Neuronal stem cell (in vitro differentiated cells): ENCODE data around the gene TTL.
A peak's percentile ranks its signal among the peaks of the same experiment; 100 is the strongest.

Experiments used
- DNase-seq: peaks from one replicate; pipeline ENCODE4 v3.0.0-alpha.2; 2013; ENCODE audit warnings: low spot score
- H2AFZ ChIP-seq: one replicate; pipeline ENCODE4 v1.6.1; 2013; ENCODE audit warnings: mild to moderate bottlenecking, low read length, inconsistent platforms
- H2AK5ac ChIP-seq: 2 replicates; pipeline ENCODE4 v1.6.1; 2013; ENCODE audit warnings: low read depth, mild to moderate bottlenecking, inconsistent platforms, low read length, moderate library complexity, mixed read lengths
- H2BK120ac ChIP-seq: 2 replicates; pipeline ENCODE4 v1.6.1; 2013; ENCODE audit warnings: low read depth, mild to moderate bottlenecking, inconsistent platforms, low read length, moderate library complexity, mixed read lengths
- H2BK12ac ChIP-seq: one replicate; pipeline ENCODE4 v1.6.1; 2013; ENCODE audit warnings: low read length, inconsistent platforms
- H2BK15ac ChIP-seq: 2 replicates; pipeline ENCODE4 v1.6.1; 2013; ENCODE audit warnings: mild to moderate bottlenecking, low read length, inconsistent platforms, mixed read lengths
- H2BK5ac ChIP-seq: one replicate; pipeline ENCODE4 v1.6.1; 2013; ENCODE audit warnings: inconsistent platforms, mild to moderate bottlenecking, low read length, moderate library complexity
- H3K14ac ChIP-seq: one replicate; pipeline ENCODE4 v1.6.1; 2013; ENCODE audit warnings: low read length, inconsistent platforms
- H3K18ac ChIP-seq: 2 replicates; pipeline ENCODE4 v1.6.1; 2013; ENCODE audit warnings: low read length, inconsistent platforms
- H3K23ac ChIP-seq: 2 replicates; pipeline ENCODE4 v1.6.1; 2013; ENCODE audit warnings: low read depth, mild to moderate bottlenecking, mixed read lengths, low read length, inconsistent platforms; ENCODE audit not compliant: poor library complexity
- H3K27ac ChIP-seq: replicated peaks from 3 replicates; pipeline ENCODE4 v1.5.1; 2013; ENCODE audit warnings: low read length, inconsistent platforms
- H3K27me3 ChIP-seq, 3 experiments: 2 replicates each; pipeline ENCODE4 v1.6.1; 2013; ENCODE audit warnings: low read length in 3 of 3, mild to moderate bottlenecking in 2 of 3, inconsistent platforms in 1 of 3, low read depth in 1 of 3, mixed read lengths in 1 of 3, moderate library complexity in 1 of 3; ENCODE audit not compliant: control insufficient read depth in 3 of 3, insufficient read depth in 3 of 3
- H3K36me3 ChIP-seq, 2 donors: replicated peaks in 1 of 2; 2 replicates each; pipeline ENCODE4 v1.6.1; 2013; ENCODE audit warnings: low read length in 2 of 2; ENCODE audit not compliant: control insufficient read depth in 2 of 2, insufficient read depth in 2 of 2
- H3K4ac ChIP-seq: 2 replicates; pipeline ENCODE4 v1.6.1; 2013; ENCODE audit warnings: inconsistent platforms, mild to moderate bottlenecking, low read length, moderate library complexity
- H3K4me1 ChIP-seq, 2 donors: 1 replicate in 1 of 2; 2 replicates in 1 of 2; pipeline ENCODE4 v1.6.1; 2013; ENCODE audit warnings: low read length in 2 of 2, low read depth in 1 of 2; ENCODE audit not compliant: control insufficient read depth in 2 of 2, insufficient read depth in 1 of 2
- H3K4me2 ChIP-seq: one replicate; pipeline ENCODE4 v1.6.1; 2013; ENCODE audit warnings: mild to moderate bottlenecking, low read length, inconsistent platforms; ENCODE audit not compliant: insufficient read depth, poor library complexity, severe bottlenecking
- H3K4me3 ChIP-seq, 2 donors: 2 replicates each; pipeline ENCODE4 v1.5.1; 2013; ENCODE audit warnings: low read length in 2 of 2, mild to moderate bottlenecking in 2 of 2, inconsistent platforms in 1 of 2, moderate library complexity in 1 of 2
- H3K79me1 ChIP-seq: one replicate; pipeline ENCODE4 v1.6.1; 2013; ENCODE audit warnings: low read depth, mild to moderate bottlenecking, inconsistent platforms, low read length, moderate library complexity
- H3K9ac ChIP-seq: one replicate; pipeline ENCODE4 v1.6.1; 2013; ENCODE audit warnings: mild to moderate bottlenecking, low read depth, low read length, inconsistent platforms; ENCODE audit not compliant: poor library complexity
- H3K9me3 ChIP-seq, 2 donors: replicated peaks in 1 of 2; 2 replicates each; pipeline versions ENCODE3 to v1.6.1; 2013; ENCODE audit warnings: low read length in 2 of 2, mild to moderate bottlenecking in 2 of 2, inconsistent platforms in 1 of 2, low read depth in 1 of 2, mixed read lengths in 1 of 2, moderate library complexity in 1 of 2; ENCODE audit not compliant: control insufficient read depth in 2 of 2, insufficient read depth in 1 of 2
- H4K8ac ChIP-seq: one replicate; pipeline ENCODE4 v1.6.1; 2013; ENCODE audit warnings: low read depth, mild to moderate bottlenecking, inconsistent platforms, low read length, moderate library complexity
- H4K91ac ChIP-seq: one replicate; pipeline ENCODE4 v1.6.1; 2013; ENCODE audit warnings: low read length, low read depth, mild to moderate bottlenecking, inconsistent platforms; ENCODE audit not compliant: poor library complexity
- WGBS, 2 donors: extraction: QIAGEN DNeasy Blood & Tissue Kit; methylation state at CpG; one replicate each; pipeline ENCODE4 v1.1.7; 2013; ENCODE audit warnings: missing lambda C conversion rate in 2 of 2, mixed read lengths in 1 of 2; ENCODE audit not compliant: insufficient read length in 2 of 2, insufficient replicate concordance in 1 of 2; ENCODE audit errors: extremely low coverage in 2 of 2; 5-methylcytosine and 5-hydroxymethylcytosine counted together

The TTL gene

DNA sequence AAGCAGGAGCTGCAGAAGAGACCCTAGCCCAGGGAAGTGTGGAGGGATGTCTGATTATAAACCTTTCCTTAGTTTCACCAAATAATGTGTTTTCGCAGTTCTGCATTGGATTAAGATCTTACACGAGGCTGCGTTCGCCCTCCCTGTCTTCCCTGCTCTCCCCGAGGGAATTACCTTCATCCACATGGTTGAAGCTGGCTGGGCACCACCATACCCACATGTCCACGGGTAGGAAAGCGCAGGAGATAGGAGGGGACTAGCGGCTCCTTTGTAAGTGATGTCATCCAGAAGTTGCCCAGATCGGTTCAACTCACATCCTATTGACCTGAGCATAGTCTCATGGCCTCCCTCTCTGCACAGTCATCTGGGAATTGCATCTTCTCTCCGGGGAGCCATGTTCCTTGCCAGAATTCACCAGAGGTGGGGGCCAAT, 1.1 kb downstream of the TTL start:
- peak; percentile 15 for DNase-seq
- H3K23ac ChIP-seq = no peak overlapping the region
- H3K14ac ChIP-seq = no peak overlapping the region
- WGBS, 2 donors = no CpG with 5 or more reads among the region's 10 CpGs
- peaks cover 4 to 7% of the 10 kb centered on the region in 2 donors for H3K4me1 ChIP-seq
- H3K18ac ChIP-seq = no peak overlapping the region
- peaks cover 4% of the 10 kb centered on the region for H3K79me1 ChIP-seq
- peak overlapping the region; percentile 95 to 98 for H3K4me3 ChIP-seq
- peak overlapping the region; percentile 64 for H3K9ac ChIP-seq
- peak overlapping the region; percentile 72 for H3K4me2 ChIP-seq
- peaks cover 0 to 20% of the 10 kb centered on the region in 2 donors for H3K9me3 ChIP-seq
- no peak overlapping the region for H2AK5ac ChIP-seq
- H2BK5ac ChIP-seq = no peak overlapping the region
- H3K4ac ChIP-seq = no peak overlapping the region
- no peak overlapping the region for H2BK15ac ChIP-seq
- peak overlapping the region; percentile 97 for H2AFZ ChIP-seq
- no peak overlapping the region for H2BK12ac ChIP-seq
- H3K27me3 ChIP-seq = no peaks in the 10 kb centered on the region
- H3K36me3 ChIP-seq = peaks cover 7 to 42% of the 10 kb centered on the region in 2 donors
- H2BK120ac ChIP-seq = no peak overlapping the region
- H4K8ac ChIP-seq = no peak overlapping the region
- H3K27ac ChIP-seq = no peak overlapping the region
- no peak overlapping the region for H4K91ac ChIP-seq

DNA sequence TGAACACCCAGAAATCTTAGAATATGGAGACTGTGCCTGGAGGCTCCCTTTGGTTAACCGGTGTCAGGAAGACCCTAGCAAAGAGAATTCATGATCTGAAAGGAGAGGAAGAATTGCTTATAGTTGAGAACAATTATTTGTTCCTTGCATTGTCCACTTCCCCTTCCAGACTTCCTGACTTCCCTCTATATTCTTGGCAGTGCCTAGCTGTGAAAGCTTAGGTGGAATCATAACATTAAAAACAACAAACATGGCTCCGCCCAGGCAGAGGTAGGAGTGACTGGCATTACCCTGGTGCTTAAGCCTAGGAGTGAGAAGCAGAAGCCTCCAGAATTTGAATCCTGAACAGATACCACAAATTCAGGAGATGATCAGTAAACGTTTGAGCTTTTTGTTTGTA, 1.9 kb downstream of the TTL start:
- no peak overlapping the region for H3K4me2 ChIP-seq
- no peak overlapping the region for H3K9ac ChIP-seq
- no peak overlapping the region for H2AFZ ChIP-seq
- no peak overlapping the region for H2AK5ac ChIP-seq
- peaks cover 4% of the 10 kb centered on the region for H3K79me1 ChIP-seq
- peaks cover 0 to 20% of the 10 kb centered on the region in 2 donors for H3K9me3 ChIP-seq
- H4K8ac ChIP-seq = no peak overlapping the region
- no peak overlapping the region for H3K14ac ChIP-seq
- H3K27me3 ChIP-seq = no peaks in the 10 kb centered on the region
- no peak overlapping the region for H2BK5ac ChIP-seq
- no peak overlapping the region for H3K27ac ChIP-seq
- H3K4me1 ChIP-seq = peaks cover 4 to 7% of the 10 kb centered on the region in 2 donors
- peaks cover 7 to 46% of the 10 kb centered on the region in 2 donors for H3K36me3 ChIP-seq
- H2BK120ac ChIP-seq = no peak overlapping the region
- H3K4ac ChIP-seq = no peak overlapping the region
- no CpG with 5 or more reads among the region's 3 CpGs for WGBS, 2 donors
- no peak overlapping the region for H2BK15ac ChIP-seq
- H3K18ac ChIP-seq = no peak overlapping the region
- DNase-seq = no peak
- H2BK12ac ChIP-seq = no peak overlapping the region
- no peak overlapping the region for H3K23ac ChIP-seq
- no peak overlapping the region for H4K91ac ChIP-seq
- H3K4me3 ChIP-seq = no peak overlapping the region

DNA sequence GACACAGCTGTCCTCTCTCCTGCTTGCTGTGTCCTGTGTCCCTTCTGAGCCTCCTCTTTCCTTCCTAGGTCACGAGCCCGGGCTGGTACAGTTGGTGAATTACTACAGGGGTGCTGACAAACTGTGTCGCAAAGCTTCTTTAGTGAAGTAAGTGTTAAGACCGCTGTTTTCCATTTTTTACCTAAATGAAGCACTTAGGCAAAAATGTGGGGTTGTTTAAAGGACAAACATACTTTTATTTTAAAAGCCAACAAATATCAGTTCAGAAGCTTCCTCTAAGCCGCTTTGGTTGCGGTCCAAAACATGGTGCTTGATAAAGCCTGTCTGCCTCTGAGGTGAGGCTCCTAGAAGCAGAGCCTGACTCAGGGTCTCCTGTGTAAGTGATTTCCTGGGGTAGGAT, 3.9 kb downstream of the TTL start:
- H2BK15ac ChIP-seq = no peak overlapping the region
- peaks cover 0 to 20% of the 10 kb centered on the region in 2 donors for H3K9me3 ChIP-seq
- no peak overlapping the region for H4K8ac ChIP-seq
- H4K91ac ChIP-seq = no peak overlapping the region
- H2BK12ac ChIP-seq = no peak overlapping the region
- no peak overlapping the region for H3K4ac ChIP-seq
- no peaks in the 10 kb centered on the region for H3K27me3 ChIP-seq
- H2AFZ ChIP-seq = no peak overlapping the region
- no peak overlapping the region for H3K18ac ChIP-seq
- no peak for DNase-seq
- peaks cover 4% of the 10 kb centered on the region for H3K79me1 ChIP-seq
- no peak overlapping the region for H3K4me2 ChIP-seq
- H3K27ac ChIP-seq = no peak overlapping the region
- no peak overlapping the region for H3K4me3 ChIP-seq
- no peak overlapping the region for H2BK5ac ChIP-seq
- no CpG with 5 or more reads among the region's 6 CpGs for WGBS, 2 donors
- H3K36me3 ChIP-seq = peaks cover 7 to 59% of the 10 kb centered on the region in 2 donors
- no peak overlapping the region for H3K23ac ChIP-seq
- no peak overlapping the region for H2BK120ac ChIP-seq
- H2AK5ac ChIP-seq = no peak overlapping the region
- H3K14ac ChIP-seq = no peak overlapping the region
- H3K9ac ChIP-seq = no peak overlapping the region
- peaks cover 4% of the 10 kb centered on the region in 2 donors for H3K4me1 ChIP-seq

DNA sequence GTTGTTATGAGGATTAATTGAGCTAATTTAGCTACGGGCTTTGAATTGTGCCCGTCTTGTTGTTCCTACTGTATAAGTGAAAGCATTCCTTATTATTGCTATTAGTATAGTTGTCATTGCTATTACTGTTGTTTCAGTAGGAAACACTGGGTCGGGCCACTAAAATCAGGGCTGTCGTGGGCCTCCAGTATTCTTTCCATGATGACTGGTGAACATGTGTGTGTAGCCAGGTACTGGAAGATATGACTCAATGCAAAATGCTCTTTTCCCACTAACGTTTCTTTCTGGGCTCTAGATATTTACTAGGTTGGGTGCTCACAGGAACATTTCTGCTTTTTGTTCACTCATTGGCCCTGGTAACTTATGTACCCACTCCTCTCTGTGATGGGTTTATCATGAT, 4.9 kb downstream of the TTL start:
- no peak overlapping the region for H4K8ac ChIP-seq
- H4K91ac ChIP-seq = no peak overlapping the region
- DNase-seq = no peak
- H3K14ac ChIP-seq = no peak overlapping the region
- H3K27ac ChIP-seq = no peak overlapping the region
- H3K4me3 ChIP-seq = no peak overlapping the region
- no peak overlapping the region for H2BK15ac ChIP-seq
- H2AFZ ChIP-seq = no peak overlapping the region
- H2AK5ac ChIP-seq = no peak overlapping the region
- H2BK12ac ChIP-seq = no peak overlapping the region
- no peak overlapping the region for H2BK5ac ChIP-seq
- H3K9me3 ChIP-seq = peaks cover 0 to 20% of the 10 kb centered on the region in 2 donors
- H2BK120ac ChIP-seq = no peak overlapping the region
- H3K36me3 ChIP-seq = peaks cover 7 to 63% of the 10 kb centered on the region in 2 donors
- H3K4me1 ChIP-seq = peaks cover 4% of the 10 kb centered on the region in 2 donors
- no CpG with 5 or more reads among the region's 5 CpGs for WGBS, 2 donors
- no peak overlapping the region for H3K18ac ChIP-seq
- H3K23ac ChIP-seq = no peak overlapping the region
- no peak overlapping the region for H3K4ac ChIP-seq
- no peaks in the 10 kb centered on the region for H3K27me3 ChIP-seq
- H3K9ac ChIP-seq = no peak overlapping the region
- H3K4me2 ChIP-seq = no peak overlapping the region
- peaks cover 4% of the 10 kb centered on the region for H3K79me1 ChIP-seq
